GM18517 (cell line): ENCODE measurements around the gene FIGNL2.
"Not testable (repeated sequence)": the region's sequence is repeated elsewhere in the genome, so short reads cannot be mapped to it uniquely, and the experiment has no call there.

ENCODE experiments used
- ATAC-seq: cut with Tn5 transposase; IDR thresholded peaks from one replicate; pipeline ENCODE4 v1.9.1; 2021; ENCODE audit warnings: mild to moderate bottlenecking, moderate library complexity; ENCODE audit not compliant: unreplicated experiment

FIGNL2 gene

GRCh38 chr12:51819736-51820525 lies 28.6 kb downstream of the FIGNL2 start:
- ATAC-seq, result no peak

- no peak for ATAC-seq
Measured at GRCh38 chr12:51818566-51819300, 29.8 kb downstream of the FIGNL2 start.

- no peak for ATAC-seq
Measured at GRCh38 chr12:51818086-51818485, 30.4 kb downstream of the FIGNL2 start.

- no peak for ATAC-seq
Measured at GRCh38 chr12:51817027-51817953, 31.2 kb downstream of the FIGNL2 start.

GRCh38 chr12:51815571-51815970 lies 32.9 kb downstream of the FIGNL2 start:
- ATAC-seq, result no peak

- ATAC-seq, result no peak
Measured at GRCh38 chr12:51814311-51815088, 34.0 kb downstream of the FIGNL2 start.

GRCh38 chr12:51813931-51814310 lies 34.6 kb downstream of the FIGNL2 start:
- no peak for ATAC-seq

GRCh38 chr12:51812871-51813270 lies 35.6 kb downstream of the FIGNL2 start:
- ATAC-seq, result no peak

GRCh38 chr12:51811203-51812202 lies 37.0 kb downstream of the FIGNL2 start:
- no peak for ATAC-seq

GRCh38 chr12:51809193-51809592 lies 39.3 kb downstream of the FIGNL2 start:
- no peak for ATAC-seq

GRCh38 chr12:51806896-51807295 lies 41.6 kb downstream of the FIGNL2 start:
- no peak for ATAC-seq

GRCh38 chr12:51801027-51801426 lies 47.5 kb downstream of the FIGNL2 start:
- ATAC-seq, result no peak

GRCh38 chr12:51798501-51798900 lies 50.0 kb downstream of the FIGNL2 start:
- ATAC-seq, result no peak

- ATAC-seq, result not testable (repeated sequence)
Measured at GRCh38 chr12:51798051-51798450, 50.5 kb downstream of the FIGNL2 start.

- no peak for ATAC-seq
Measured at GRCh38 chr12:51797301-51797700, 51.2 kb downstream of the FIGNL2 start.

- no peak for ATAC-seq
Measured at GRCh38 chr12:51793201-51793600, 55.3 kb downstream of the FIGNL2 start.

- no peak for ATAC-seq
Measured at GRCh38 chr12:51792417-51792816, 56.1 kb downstream of the FIGNL2 start.

- ATAC-seq, result no peak
Measured at GRCh38 chr12:51788876-51789275, 59.6 kb downstream of the FIGNL2 start.

GRCh38 chr12:51785906-51786305 lies 62.6 kb downstream of the FIGNL2 start:
- ATAC-seq, result no peak
